Measurements from ENCODE around the gene TMED1. TPM values are rescaled to one million over a fixed set of nuclear protein-coding genes. Genes with fewer than 3 reads are reported as not detected.
A peak's percentile ranks its signal among the peaks of the same experiment; 100 is the strongest.
"Not testable (repeated sequence)": the region's sequence is repeated elsewhere in the genome, so short reads cannot be mapped to it uniquely, and the experiment has no call there.

TMED1 gene
- total RNA-seq, 1 experiment from 2014 or later, result 88.9 TPM

DNA sequence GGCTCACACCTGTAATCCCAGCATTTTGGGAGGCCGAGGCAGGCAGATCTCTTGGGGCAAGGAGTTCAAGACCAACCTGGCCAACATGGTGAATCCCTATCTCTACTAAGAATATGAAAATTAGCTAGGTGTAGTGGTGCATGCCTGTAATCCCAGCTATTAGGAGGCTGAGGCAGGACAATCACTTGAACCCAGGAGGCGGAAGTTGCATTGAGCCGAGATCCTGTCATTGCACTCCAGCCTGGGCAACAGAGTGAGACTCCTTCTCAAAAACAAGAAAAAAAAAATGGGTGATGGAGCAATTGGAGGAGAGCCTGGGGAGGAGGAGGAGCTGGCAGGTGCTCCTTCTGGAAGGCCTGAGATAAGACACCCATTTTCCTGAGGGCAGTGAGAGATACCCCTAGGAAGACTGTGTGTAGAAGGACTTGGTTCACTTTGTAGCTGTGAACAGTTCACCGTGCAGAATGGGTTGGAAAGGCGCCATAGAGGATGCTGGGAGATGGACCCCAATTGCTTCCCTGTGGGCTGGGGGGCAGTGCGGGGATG is 26.6 kb upstream of the TMED1 start:
- DNase-seq (ENCODE audit: low read depth), result no peak

DNA sequence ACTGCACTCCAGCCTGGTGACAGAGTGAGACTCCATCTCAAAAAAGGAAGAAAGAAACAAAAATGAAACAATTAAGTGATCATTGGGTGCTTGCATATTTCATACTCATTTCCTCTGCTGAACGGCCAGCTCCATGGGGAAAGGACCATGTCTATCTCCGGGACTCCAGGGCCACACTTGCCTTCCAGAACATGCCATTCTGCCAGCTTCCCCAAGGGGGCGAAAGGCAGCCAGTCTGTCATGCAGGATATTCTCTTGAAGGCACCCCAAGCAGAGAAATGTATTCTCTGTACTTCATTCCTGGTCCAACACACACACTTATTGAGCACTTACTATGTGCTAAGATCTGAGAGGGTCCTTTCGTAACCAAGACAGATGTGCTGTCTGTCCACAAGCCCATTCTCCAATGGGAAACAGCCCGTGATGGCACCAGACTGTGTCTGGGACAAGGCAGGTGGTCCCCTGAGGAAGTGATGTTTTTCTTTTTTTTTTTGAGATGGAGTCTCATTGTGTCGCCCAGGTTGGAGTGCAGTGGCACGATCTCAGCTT is 25.2 kb upstream of the TMED1 start:
- DNase-seq (ENCODE audit: low read depth), result peak; percentile 52

DNA sequence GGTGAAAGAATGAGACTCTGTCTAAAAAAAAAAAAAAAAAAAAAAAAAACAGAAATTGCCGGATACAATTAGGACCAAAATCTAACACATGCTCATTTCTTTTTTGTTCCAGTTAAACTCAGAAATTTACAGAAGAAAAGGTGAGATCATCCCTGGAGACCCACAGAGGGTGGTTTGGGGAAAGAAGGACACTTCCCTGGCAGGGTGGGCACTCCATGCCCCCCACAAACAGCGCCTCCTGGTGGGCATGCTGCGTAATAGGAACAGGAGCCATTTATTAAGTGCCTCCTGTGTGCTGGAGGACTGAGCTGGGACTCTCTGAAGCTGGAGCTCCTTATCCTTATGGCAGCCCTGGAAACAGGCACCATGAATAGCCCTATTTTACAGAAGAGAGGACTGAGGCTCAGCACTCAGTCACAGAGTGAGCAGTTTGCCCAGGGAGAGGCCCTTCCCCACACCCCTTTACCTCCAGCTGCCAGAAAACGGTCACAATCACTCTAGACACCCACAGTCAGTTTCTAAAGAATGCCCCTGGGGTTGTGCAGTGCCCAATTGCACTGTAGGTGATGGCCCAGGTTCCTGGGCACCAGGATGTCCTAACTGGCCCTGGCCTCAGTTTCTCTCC is 22.3 kb upstream of the TMED1 start:
- DNase-seq (ENCODE audit: low read depth), result no peak

DNA sequence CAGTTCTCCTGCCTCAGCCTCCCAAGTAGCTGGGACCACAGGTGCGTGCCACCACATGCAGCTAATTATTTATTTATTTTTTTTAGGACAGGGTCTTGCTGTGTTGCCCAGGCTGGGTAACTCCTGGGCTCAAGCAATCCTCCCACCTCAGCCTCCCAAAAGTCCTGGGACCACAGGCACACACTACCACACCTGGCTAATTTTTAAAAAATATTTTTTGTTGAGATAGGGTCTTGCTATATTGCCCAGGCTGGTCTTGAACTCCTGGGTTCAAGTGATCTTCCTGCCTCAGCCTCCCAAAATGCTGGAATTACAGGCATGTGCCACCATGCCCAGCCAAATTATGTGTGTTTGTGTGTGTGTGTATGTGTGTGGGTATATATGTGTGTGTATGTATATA is 20.9 kb upstream of the TMED1 start:
- not testable (repeated sequence) for DNase-seq (ENCODE audit: low read depth)

DNA sequence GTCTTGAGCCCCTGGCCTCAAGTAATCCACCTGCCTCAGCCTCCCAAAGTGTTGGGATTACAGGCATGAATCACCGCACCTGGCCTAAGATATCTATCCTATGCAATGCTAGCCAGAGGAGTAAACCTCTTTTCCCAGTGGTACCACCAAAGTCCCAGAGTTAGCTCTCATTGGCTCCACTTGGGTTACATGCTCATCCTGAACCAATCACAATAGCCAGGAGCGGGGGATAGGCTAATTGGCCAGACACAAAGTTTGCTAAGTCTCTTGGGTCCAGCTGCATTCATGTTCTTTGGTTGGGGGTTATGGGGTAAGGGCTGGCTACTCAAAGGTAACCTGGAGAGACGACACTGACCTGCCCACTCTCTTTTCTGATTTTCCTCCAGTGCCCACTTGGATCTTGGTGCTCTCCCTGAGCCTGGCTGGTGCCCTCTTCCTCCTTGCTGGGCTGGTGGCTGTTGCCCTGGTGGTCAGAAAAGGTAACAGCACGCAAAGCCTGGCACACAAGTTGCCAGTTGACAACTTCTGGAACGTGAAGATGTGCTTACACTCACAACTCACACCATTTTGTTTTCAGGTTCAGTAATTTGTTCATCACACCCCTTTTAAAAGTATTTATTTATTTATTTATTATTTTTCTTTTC is 20.0 kb upstream of the TMED1 start:
- DNase-seq (ENCODE audit: low read depth), result no peak

DNA sequence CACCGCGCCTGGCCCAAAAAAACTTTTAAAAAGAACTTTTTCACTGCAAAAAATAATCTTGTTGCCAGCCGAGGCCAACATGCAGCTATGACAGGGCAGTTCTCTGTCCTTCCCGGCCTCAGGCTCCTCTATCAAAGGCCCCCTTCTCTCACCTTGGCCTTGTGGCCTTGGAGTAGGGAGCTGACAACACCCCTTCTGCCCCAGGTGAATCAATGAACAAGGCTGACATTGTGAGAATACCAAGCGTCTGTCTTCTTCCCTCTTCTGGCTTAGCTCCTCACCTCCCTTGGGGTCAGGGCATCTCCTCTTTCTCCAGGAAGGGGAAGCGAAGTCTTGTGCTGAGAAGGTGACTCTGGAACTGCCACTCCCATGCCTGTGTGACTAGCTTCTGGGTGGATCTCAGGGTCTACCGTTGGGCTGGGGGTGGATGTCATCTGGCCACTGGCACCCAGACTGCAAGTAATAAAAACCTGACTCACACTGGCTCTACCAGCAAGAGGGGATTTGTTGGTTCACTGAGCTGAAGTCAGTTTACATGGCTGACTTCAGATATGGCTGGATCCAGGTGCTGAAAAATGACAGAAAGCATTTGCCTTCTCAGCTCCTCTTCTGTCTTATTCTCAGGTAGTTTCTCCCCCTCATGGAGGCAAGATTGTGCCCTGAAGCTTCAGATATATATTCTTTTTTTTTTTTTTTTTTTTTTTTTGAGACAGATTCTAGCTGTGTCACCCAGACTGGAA is 18.5 kb upstream of the TMED1 start:
- no peak for DNase-seq (ENCODE audit: low read depth)

DNA sequence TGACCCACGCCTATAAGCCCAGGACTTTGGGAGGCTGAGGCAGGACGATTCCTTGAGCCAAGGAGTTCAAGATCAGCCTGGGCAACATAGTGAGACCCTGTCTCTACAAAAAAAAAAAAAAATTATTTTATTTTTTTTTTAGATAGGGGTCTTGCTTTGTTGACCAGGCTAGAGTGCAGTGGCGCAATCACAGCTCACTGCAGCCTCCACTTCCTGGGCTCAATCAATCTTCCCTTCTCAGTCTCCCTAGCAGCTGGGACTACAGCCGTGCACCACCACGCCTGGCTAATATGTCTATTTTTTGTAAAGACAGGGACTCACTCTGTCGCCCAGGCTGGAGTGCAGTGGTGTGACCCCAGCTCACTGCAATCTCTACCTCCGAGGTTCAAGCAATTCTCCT is 16.9 kb upstream of the TMED1 start:
- DNase-seq (ENCODE audit: low read depth), result no peak

DNA sequence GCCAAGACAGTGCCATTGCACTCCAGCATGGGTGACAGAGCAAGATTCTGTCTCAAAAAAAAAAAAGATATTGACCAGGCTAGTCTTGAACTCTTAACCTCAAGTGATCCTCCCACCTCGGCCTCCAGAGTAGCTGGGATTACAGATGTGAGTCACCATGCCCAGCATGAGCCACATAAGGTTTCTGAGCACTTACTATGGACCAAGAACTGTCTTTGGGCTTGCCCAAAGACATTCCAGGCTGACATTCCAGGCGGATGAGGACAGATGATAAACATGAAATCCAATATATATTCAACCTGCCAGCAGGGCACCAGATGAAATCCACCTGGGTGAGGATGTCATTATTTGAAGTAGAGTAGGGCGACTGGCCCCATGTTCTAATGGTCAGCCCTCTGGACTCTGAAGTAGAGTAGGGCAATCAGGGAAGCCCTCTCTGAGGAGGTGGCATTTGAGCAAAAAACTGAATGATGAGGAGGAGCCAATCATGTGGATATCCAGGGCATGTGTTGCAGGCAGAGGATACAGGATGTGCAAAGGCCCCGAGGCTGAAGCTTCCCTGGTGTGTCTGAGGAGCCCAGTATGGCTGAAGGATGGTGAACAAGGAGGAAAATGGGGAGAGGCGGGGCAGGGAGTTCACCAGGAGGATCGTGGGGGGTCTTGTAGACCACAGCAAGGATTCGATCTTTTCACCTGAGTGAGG is 16.2 kb upstream of the TMED1 start:
- peak; percentile 85 for DNase-seq (ENCODE audit: low read depth)

DNA sequence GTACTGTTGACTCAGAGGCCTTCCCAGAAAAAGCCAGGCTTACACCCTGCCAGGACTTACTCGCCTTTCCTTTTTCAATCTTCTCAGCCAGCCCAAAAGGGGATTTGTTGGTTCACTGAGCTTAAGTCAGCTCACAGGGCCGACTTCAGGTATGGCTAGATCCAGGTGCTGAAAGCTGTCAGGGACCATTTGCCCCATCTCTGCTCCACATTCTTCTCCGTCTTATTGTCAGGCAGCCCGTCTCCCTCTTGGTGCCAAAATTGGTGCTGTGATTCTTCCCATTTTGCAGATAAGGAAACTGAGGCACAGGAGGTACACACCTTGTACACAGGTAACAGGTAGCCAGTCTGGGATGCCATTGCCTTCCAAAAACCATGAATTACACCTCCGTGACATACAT is 14.6 kb upstream of the TMED1 start:
- DNase-seq (ENCODE audit: low read depth), result no peak

DNA sequence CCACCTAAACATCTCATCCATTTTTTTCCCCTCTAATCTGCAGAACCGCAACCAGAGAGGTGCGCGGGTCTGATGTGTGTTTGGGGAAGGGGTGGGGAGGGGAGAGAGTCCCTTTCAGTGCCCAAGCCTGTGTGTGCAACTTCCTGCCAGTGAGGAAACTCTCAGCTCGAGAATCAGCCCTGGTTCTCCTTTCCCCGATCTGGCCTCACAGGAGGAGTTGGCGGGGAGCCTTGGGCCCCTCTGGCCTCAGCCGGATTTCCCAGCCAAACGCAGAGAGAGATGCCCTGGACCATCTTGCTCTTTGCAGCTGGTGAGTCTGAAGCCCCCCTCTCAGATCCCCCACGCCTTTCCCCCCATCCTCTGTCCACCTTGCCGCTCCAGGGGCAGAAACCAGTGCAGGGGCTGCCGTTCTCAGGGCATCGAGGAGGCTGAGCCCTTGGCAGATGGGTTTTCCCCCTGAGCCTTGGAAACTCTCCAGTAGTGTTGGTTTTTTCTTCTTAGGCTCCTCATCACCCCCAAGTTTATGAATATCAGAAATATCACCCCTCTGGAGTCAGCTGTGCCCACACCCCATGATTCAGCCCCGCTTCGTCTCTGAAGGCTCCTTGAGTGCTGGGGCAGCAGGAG is 12.3 kb upstream of the TMED1 start, which contains the start of gene C19orf38:
TSS of gene C19orf38 (plus strand) at position 186 of the 627 bp plus-strand sequence. CDS start at position 280, 94 bp downstream.
- DNase-seq (ENCODE audit: low read depth), result no peak

DNA sequence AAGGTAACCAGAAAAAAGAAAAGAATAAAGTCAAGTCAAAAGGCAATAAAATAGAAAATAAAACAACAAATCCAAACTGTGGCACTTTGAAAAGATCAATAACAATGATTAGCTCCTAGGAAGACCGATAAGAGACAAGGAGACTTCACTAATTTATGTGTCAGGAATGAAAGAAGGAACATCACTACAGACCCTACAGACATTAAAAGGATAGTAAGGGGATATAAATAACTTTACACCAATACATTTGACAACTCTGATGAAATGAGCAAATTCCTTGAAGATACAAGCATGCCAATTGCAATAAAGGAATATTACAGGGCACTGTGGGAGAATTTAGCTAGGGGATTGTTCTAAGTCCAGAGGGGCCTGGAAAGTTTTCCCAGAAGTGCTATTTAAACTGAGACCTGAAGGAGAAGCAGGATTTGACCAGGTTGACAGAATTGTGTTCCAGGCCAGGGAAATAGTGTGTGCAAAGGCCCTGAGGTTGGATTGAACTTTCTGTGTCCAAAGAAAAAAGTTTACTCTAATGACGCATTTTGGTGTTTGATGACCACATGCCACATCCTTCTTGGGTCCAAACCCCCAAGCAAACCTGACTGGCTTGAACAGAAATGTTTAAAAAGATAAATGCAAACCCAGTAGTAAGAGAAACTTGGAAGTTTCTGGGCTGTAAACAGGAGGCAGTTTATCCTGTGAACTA is 10.6 kb upstream of the TMED1 start:
- no peak for DNase-seq (ENCODE audit: low read depth)

DNA sequence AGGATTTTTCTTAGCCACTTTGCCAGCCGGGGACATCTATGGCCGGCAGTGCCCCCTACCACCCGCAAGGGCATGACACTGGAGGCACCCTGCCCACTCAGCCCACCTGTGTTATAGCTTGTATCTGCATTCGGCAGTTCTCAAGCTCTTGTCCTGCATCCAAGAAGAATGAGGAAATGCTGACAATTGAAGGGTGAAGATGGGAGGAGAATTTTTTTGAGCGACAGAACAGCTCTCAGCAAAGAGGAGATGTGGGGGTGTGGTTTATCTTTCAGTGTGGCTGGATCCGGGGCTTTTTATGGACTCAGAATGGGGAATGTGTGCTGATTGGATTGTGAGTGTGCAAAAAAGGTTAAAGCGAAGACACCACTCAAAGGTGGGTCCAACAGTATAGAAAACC is 6.8 kb upstream of the TMED1 start:
- no peak for DNase-seq (ENCODE audit: low read depth)

DNA sequence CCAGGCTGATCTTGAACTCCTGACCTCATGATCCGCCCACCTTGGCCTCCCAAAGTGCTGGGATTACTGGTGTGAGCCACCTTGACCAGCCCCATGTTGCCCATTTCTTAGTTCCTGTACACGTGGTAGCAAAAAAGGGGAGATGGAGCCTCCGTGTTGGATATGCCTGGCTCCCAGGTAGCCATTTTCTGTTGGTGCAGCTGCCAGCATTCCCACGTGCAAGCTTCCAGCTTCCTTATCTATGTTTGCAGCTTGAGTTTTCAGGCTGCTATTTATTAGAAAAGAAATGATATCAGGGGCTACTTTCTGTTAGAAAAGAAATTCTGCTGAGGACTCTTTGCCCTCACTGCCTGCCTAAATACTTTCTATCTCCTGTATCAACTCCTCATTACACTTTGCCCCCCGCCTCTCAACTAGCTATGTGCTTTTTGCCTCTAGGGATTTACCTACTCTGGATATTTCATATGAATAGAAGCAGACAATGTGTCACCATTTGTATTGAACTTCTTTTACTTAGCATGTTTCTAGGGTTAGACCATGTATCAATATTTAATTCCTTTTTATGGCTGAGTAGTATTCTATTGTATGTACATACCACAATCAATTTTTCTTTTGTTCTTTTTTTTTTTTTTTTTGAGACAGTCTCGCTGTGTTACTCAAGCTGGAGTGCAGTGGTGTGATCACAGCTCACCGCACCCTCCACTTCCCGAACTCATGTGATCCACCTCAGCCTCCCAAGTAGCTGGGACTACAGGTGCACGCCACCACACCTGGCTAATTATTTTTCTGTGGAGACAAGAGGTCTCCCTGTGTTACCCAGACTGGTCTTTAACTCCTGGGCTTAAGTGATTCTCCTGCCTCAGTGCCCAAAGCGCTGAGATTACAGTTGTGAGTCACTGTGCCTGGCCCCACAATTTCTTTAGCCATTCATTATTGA is 3.4 kb upstream of the TMED1 start:
- DNase-seq (ENCODE audit: low read depth), result no peak

DNA sequence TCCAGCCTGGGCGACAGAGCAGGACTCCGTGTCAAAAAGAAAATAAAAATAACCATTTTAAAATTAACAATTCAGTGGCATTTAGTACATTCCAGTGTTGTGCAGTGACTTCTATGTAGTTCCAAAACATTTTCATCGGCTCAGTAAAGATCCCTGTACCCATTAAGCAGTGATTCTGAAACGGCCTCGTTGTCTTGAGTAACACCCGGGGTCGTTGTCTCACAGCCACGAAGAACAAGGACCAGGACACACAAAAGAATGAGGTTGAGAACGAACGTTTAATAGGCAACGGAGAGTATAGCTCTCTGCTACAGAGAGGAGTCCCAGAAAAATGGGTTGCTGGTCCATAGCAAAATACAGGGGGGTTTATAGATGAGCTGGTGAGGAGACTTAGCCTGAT is 2.4 kb upstream of the TMED1 start:
- no peak for DNase-seq (ENCODE audit: low read depth)

DNA sequence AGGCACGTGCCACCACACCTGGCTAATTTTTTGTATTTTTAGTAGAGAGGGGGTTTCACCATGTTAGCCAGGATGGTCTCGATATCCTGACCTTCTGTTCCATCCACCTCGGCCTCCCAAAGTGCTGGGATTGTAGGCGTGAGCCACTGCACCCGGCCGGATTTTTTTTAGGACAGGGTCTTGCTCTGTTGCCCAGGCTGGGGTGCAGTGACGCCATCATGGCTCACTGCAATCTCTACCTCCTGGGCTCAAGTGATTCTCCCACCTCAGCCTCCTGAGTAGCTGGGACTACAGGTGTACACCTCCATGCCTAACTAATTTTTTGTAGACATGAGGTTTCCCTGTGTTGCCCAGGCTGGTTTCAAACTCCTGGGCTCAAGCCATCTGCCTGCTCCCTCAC is 1.6 kb upstream of the TMED1 start:
- DNase-seq (ENCODE audit: low read depth), result not testable (repeated sequence)

DNA sequence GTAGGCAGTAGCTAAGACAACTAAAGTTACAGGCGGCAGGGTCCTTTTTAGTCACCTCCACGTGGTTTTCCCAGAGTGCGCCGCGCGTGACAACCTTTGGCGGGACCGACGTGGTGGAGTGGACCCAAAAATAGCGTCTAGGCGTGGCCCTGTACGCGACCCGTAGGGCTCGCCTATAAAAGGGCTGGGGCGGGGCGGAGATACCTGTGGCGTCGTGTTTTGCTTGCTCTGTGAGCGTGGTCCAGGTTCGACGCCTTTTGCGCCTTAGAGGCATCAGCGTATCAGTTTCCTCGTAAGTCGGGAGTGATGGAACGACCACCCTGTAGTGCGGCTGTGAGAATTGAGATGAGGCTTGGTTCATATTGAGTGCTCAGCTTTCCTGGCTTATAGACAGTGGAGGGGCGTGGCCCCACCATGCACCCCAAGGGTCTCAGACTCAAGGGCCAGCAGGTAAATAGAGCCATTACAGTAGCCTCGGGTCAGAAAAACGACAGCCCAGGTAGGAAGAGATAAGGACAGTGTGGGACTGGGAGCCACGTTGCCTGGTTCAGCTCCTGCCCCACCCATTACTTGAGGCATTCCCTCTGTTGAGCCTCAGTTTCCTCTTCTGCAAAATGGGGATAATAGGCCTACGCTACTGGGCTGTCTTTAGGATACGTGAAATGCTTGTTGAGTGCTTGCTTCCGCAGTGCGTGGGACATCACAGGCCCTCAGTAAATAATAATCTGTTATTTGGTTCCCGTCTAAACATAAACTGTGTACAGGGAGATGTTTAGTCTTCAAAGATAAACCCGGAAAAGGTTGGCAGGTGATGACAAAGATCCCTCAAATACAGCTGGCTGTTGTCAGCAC is 693 bp upstream of the TMED1 start:
- DNase-seq (ENCODE audit: low read depth), result no peak

DNA sequence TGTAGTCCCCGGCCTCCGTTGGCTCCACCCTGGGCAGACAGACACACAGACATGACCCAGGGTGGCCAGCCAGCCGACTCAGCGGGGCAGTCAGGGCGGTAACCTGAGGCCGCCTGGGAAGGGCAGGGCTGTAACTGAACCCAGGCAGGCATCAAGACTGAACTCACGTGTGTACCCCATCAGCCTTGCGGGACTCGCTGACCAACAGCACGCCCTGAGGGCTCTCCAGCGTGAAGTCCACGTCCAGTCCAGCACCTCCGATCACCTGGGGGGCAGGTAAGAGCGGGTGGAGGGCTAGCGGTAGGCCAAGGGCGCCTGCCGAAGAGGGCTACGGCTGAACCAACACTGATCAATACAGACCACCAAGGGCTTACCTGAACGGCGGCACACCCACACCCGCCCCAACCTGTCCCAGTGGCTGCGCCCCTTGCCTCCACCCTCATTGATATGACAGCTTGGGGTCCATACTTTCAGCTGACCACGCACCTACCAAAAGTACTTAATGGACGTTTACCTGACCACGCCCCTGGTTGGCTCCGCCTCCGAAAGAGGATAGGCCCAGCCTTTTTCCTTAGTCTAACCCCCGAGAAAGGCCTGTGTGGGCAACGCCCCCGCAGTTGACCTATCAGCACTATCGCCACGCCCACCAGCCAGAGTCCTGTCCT is 791 bp downstream of the TMED1 start:
- DNase-seq (ENCODE audit: low read depth), result no peak

DNA sequence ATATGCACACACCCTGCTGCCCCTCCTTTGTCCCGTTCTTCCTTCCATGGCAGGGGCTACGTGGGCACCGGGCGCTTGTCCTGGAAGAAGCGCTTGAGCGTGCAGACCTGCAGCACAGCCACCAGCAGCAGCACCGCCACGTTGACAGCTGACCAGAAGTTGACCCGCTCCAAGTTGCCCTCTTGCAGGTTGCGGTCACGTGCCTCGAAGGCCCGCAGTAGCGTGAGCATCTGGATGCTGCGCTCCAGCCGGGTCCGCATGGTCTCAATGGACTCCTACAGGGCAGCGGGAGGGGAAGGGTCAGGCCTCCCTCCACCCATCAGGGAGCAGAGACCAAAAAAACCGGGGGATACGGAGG is 3.1 kb downstream of the TMED1 start:
- DNase-seq (ENCODE audit: low read depth), result no peak

All from M059J (cell line).